PFSK-1 (cell line): ENCODE data around the gene UXS1.

ENCODE experiments used
- FOXP2 ChIP-seq: optimal IDR thresholded peaks from 2 replicates; pipeline ENCODE3; 2011; ENCODE audit warnings: borderline replicate concordance, control low read depth, inconsistent platforms; ENCODE audit not compliant: insufficient read depth; ENCODE audit errors: extremely low read length, extremely low read depth
- POLR2AphosphoS5 ChIP-seq: IDR thresholded peaks from 2 replicates; pipeline ENCODE4 v1.6.1; 2012; ENCODE audit warnings: low read depth, mild to moderate bottlenecking, control low read depth, low read length, moderate library complexity
- SIN3A ChIP-seq: IDR thresholded peaks from 2 replicates; pipeline ENCODE4 v1.6.1; 2012; ENCODE audit warnings: mild to moderate bottlenecking, low read length, moderate library complexity, borderline replicate concordance; ENCODE audit not compliant: insufficient read depth
- TAF1 ChIP-seq: IDR thresholded peaks from 2 replicates; pipeline ENCODE4 v1.6.1; 2012; ENCODE audit warnings: low read length, control low read depth, borderline replicate concordance; ENCODE audit not compliant: insufficient read depth
- TF ChIP-seq, protein P1 (sequence below), 2 experiments: IDR thresholded peaks; 2 replicates each; pipeline versions ENCODE4 v1.6.1 to v1.8.0; 2011 to 2012; ENCODE audit warnings: low read depth in 2 of 2, low read length in 2 of 2, control low read depth in 1 of 2, inconsistent platforms in 1 of 2, mild to moderate bottlenecking in 1 of 2, moderate library complexity in 1 of 2; ENCODE audit not compliant: insufficient read depth in 1 of 2

Gene UXS1

DNA sequence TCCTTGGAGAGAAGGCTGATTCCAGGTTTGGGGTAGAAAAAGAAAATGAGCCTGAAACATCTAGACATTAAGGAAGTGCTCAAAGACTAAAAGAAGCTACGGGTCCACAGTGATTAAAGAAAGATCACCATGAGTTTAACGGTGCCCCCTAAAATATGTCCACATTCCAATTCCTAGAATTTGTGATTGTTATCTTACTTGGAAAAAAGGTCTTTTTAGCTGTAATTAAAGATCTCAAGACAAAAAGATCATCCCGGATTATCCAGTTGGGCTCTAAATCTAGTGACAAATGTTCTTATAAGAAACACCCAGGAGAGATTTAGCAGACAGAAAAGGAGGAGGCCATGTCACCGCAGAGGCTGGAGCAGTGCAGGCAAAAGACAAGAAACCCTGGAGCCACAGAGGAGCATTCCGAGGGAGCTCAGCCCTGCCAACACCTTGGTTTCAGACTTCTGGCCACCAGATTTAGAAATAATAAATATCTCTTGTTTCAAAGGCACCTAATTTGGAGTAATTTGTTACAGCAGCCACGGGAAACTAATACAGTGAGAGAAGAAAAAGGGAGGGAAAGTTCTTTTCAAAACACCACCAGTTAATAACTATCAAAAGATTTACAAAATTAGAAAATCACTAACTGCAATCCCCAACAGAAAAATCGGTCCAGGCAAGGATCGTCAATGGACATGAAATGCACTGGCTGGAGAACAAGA lies 8.5 kb downstream of the UXS1 start:
- TF ChIP-seq SIN3A (no peak), POLR2AphosphoS5 (no peak), FOXP2 (no peak), TAF1 (no peak)
- TF ChIP-seq, protein P1, sequence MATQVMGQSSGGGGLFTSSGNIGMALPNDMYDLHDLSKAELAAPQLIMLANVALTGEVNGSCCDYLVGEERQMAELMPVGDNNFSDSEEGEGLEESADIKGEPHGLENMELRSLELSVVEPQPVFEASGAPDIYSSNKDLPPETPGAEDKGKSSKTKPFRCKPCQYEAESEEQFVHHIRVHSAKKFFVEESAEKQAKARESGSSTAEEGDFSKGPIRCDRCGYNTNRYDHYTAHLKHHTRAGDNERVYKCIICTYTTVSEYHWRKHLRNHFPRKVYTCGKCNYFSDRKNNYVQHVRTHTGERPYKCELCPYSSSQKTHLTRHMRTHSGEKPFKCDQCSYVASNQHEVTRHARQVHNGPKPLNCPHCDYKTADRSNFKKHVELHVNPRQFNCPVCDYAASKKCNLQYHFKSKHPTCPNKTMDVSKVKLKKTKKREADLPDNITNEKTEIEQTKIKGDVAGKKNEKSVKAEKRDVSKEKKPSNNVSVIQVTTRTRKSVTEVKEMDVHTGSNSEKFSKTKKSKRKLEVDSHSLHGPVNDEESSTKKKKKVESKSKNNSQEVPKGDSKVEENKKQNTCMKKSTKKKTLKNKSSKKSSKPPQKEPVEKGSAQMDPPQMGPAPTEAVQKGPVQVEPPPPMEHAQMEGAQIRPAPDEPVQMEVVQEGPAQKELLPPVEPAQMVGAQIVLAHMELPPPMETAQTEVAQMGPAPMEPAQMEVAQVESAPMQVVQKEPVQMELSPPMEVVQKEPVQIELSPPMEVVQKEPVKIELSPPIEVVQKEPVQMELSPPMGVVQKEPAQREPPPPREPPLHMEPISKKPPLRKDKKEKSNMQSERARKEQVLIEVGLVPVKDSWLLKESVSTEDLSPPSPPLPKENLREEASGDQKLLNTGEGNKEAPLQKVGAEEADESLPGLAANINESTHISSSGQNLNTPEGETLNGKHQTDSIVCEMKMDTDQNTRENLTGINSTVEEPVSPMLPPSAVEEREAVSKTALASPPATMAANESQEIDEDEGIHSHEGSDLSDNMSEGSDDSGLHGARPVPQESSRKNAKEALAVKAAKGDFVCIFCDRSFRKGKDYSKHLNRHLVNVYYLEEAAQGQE (IDR thresholded peaks at IDR 0.05; ENCODE audit: insufficient read depth in 1 of 2, low read depth in 2 of 2, low read length in 2 of 2): no peak

DNA sequence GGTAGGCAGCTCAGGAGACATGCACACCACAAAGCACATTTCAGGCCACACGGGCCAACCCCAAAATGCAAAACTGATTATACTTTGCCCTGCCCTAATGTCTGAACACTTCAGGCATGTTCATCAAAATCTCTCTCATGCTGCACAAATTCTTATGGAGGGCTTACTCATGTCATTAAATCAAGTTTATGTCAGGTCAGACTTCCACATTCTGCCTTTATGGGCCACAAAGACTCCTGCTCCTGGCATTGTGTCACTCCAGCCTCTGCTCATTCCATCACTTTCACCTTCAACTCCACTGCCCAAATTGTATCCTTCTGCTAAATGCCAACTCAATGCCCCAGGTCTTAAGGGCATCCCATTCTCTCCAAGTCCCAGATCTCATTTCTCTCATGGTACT lies 9.2 kb downstream of the UXS1 start:
- TF ChIP-seq TAF1 (no peak), POLR2AphosphoS5 (no peak), FOXP2 (no peak), SIN3A (no peak)
- TF ChIP-seq, protein P1 (IDR thresholded peaks at IDR 0.05; ENCODE audit: insufficient read depth in 1 of 2, low read depth in 2 of 2, low read length in 2 of 2): no peak

- TF ChIP-seq POLR2AphosphoS5 (no peak), FOXP2 (no peak), TAF1 (no peak), SIN3A (no peak)
- TF ChIP-seq, protein P1 (IDR thresholded peaks at IDR 0.05; ENCODE audit: insufficient read depth in 1 of 2, low read depth in 2 of 2, low read length in 2 of 2): no peak
These were observed 9.7 kb downstream of the UXS1 start for GRCh38 chr2:106184394-106184793.

DNA sequence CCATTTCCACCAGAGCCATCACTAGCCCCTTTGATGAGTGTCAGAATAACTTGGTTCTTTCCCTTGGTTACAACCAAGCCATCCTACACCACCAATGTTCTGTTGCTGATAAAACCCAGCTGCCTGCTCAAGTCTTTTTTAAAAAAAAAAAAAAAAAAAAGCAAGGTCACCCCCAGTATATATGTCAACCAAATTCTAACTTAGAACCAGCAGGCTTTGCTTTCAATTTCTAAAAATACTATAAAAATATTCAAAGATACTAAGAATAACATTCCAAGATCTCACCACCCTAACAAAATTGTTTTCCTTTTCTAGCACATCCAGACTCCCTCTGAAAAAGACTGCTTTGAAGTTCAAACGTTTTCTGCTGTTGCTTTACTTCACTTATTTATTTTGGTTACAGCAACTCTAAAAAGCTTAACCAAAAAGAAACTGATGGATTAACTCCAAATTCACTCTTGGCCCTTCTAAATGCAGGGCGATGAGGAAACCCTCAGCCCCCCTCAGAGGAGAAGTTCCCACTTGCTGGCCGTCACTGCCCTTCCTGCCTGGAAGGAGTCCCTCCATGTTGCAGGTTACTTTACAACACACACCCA lies 10.9 kb downstream of the UXS1 start:
- TF ChIP-seq, protein P1 (IDR thresholded peaks at IDR 0.05; ENCODE audit: insufficient read depth in 1 of 2, low read depth in 2 of 2, low read length in 2 of 2): no peak
- TF ChIP-seq SIN3A (no peak), TAF1 (no peak), POLR2AphosphoS5 (no peak), FOXP2 (no peak)
